GM23338 (cell line): Measurements from ENCODE around the gene MRPS18C.

ENCODE experiments used
- CREB1 ChIP-seq: fragments of 250-450 bp; sonication (Bioruptor Pico); IDR thresholded peaks from 2 replicates; pipeline ENCODE4 v1.5.0; 2020; ENCODE audit warnings: low read depth, mild to moderate bottlenecking, moderate library complexity
- CTCF ChIP-seq, 2 experiments: fragments of 200-600 bp in 1 of 2; sonication (generic) in 1 of 2; conservative IDR thresholded peaks; 2 replicates each; pipeline versions ENCODE4 v1.5.1 to v1.6.1; 2016 to 2017; ENCODE audit warnings: antibody characterized with exemption in 2 of 2, low read depth in 2 of 2, mild to moderate bottlenecking in 2 of 2, moderate library complexity in 1 of 2
- ETS1 ChIP-seq: IDR thresholded peaks from 2 replicates; pipeline ENCODE4 v1.6.1; 2016; ENCODE audit warnings: antibody characterized with exemption
- EZH2 ChIP-seq: fragments of 200-600 bp; sonication (generic); IDR thresholded peaks from one replicate; pipeline ENCODE4 v1.8.0; 2017; ENCODE audit warnings: antibody characterized with exemption, mild to moderate bottlenecking, low read depth; ENCODE audit not compliant: unreplicated experiment
- EZH2phosphoT487 ChIP-seq: fragments of 200-600 bp; sonication (generic); IDR thresholded peaks from one replicate; pipeline ENCODE4 v1.8.1; 2018; ENCODE audit warnings: antibody characterized with exemption; ENCODE audit not compliant: unreplicated experiment
- NANOG ChIP-seq: IDR thresholded peaks from 2 replicates; pipeline ENCODE4 v1.6.1; 2016; ENCODE audit warnings: antibody characterized with exemption, borderline replicate concordance
- POLR2AphosphoS5 ChIP-seq: IDR thresholded peaks from 2 replicates; pipeline ENCODE4 v1.6.1; 2016; ENCODE audit warnings: antibody characterized with exemption, low read depth
- REST ChIP-seq: IDR thresholded peaks from one replicate; pipeline ENCODE4 v1.6.1; 2018; ENCODE audit warnings: antibody characterized with exemption; ENCODE audit not compliant: unreplicated experiment
- ZNF114 ChIP-seq: fragments of 250-450 bp; sonication (Bioruptor Pico); IDR thresholded peaks from 2 replicates; pipeline ENCODE4 v1.5.0; 2020; ENCODE audit warnings: mild to moderate bottlenecking, moderate library complexity
- ZNF462 ChIP-seq: fragments of 250-450 bp; sonication (Bioruptor Pico); IDR thresholded peaks from 2 replicates; pipeline ENCODE4 v1.5.0; 2020; ENCODE audit warnings: mild to moderate bottlenecking, moderate library complexity

GRCh38 chr4:83431200-83431599 is 24.7 kb upstream of the MRPS18C start:
- TF ChIP-seq CTCF (conservative IDR thresholded peaks at IDR 0.05; ENCODE audit: low read depth in 2 of 2) = no peak
- no peak for TF ChIP-seq REST
- TF ChIP-seq CREB1 (CRISPR knock-in tag) = no peak
- TF ChIP-seq ZNF462 (CRISPR knock-in tag) = no peak
- TF ChIP-seq POLR2AphosphoS5 = no peak
- TF ChIP-seq NANOG = no peak
- TF ChIP-seq EZH2phosphoT487 = no peak
- TF ChIP-seq EZH2 = no peak
- no peak for TF ChIP-seq ETS1
- TF ChIP-seq ZNF114 (CRISPR knock-in tag) = no peak
